ENCODE results near the gene RALBP1. TPM values are rescaled to one million over a fixed set of nuclear protein-coding genes. Genes with fewer than 3 reads are reported as not detected.

The RALBP1 gene
- 47.9 and 61.7 TPM in 2 replicates for total RNA-seq

GRCh38 chr18:9474983-9475642, at the start of gene RALBP1:
TSS of gene RALBP1 (plus strand) at chr18:9475513. CDS start at chr18:9513046, 37,533 bp downstream.

Small RNA genes within 50 kb of the gene (small RNA-seq; reads per million reads assigned to genes)
- gene RNU2-27P, result 0.09 reads per million

Other genes starting within 250 kb of the RALBP1 start
- 46.3 and 78.8 TPM in 2 replicates for gene TWSG1, start 140.7 kb upstream of the RALBP1 start, total RNA-seq
- gene PPP4R1, start 139.0 kb downstream of the RALBP1 start, total RNA-seq, result 143 and 146 TPM in 2 replicates
- gene RAB31, start 232.8 kb downstream of the RALBP1 start, total RNA-seq, result 34.2 and 43.6 TPM in 2 replicates

Measured in placental epithelial cell (primary cell).